ENCODE measurements around the gene HNF4A. TPM values are rescaled to one million over a fixed set of nuclear protein-coding genes. Genes with fewer than 3 reads are reported as not detected.

HNF4A gene
- total and polyA plus RNA-seq, 2 of the 13 experiments (the other 11 are each of a cell fraction or from before 2014, with no cell fraction given) = 80.9 to 169 TPM

GRCh38 chr20:44447827-44448419 is 92.4 kb downstream of the HNF4A start (continued):
- TF ChIP-seq ZSCAN21 (CRISPR knock-in tag; IDR thresholded peaks at IDR 0.05; ENCODE audit: borderline replicate concordance) (peak; percentile 43; the same call in 1 of the 2 replicates), MAX (IDR thresholded peaks at IDR 0.05) (peak; percentile 46; the same call in 1 of the 2 replicates), ZNF644 (CRISPR knock-in tag; IDR thresholded peaks at IDR 0.05; ENCODE audit: low read depth) (0 out of 2 replicates have a peak, but pooled peaks have one; percentile 41), TFDP1 (CRISPR knock-in tag; IDR thresholded peaks at IDR 0.05; ENCODE audit: borderline replicate concordance) (0 out of 2 replicates have a peak, but pooled peaks have one; percentile 41), MXD3 (CRISPR knock-in tag; IDR thresholded peaks at IDR 0.05) (peak; percentile 42; the same call in 1 of the 2 replicates), FOXA1 (IDR thresholded peaks at IDR 0.05) (no peak), FOXA1 (CRISPR knock-in tag; IDR thresholded peaks at IDR 0.05) (no peak), ZNF121 (CRISPR knock-in tag; IDR thresholded peaks at IDR 0.05) (no peak), SKI (IDR thresholded peaks at IDR 0.05; ENCODE audit: partially characterized antibody) (no peak), TMF1 (CRISPR knock-in tag; IDR thresholded peaks at IDR 0.05; ENCODE audit: low read depth) (0 out of 2 replicates have a peak, but pooled peaks have one; percentile 56), XBP1 (CRISPR knock-in tag; IDR thresholded peaks at IDR 0.05) (no peak), CREBL2 (CRISPR knock-in tag; IDR thresholded peaks at IDR 0.05; ENCODE audit: borderline replicate concordance) (0 out of 2 replicates have a peak, but pooled peaks have one; percentile 29), HOMEZ (CRISPR knock-in tag; IDR thresholded peaks at IDR 0.05; ENCODE audit: low read depth) (no peak), CTCF (CRISPR knock-in tag; IDR thresholded peaks at IDR 0.05) (0 out of 2 replicates have a peak, but pooled peaks have one; percentile 6), ZMYM3 (CRISPR knock-in tag; IDR thresholded peaks at IDR 0.05) (peak; percentile 98), ZNF296 (CRISPR knock-in tag; conservative IDR thresholded peaks at IDR 0.05) (no peak), ZNF780A (CRISPR knock-in tag; IDR thresholded peaks at IDR 0.05) (no peak), HINFP (CRISPR knock-in tag; IDR thresholded peaks at IDR 0.05; ENCODE audit: low read depth) (0 out of 2 replicates have a peak, but pooled peaks have one; percentile 46), ZFY (CRISPR knock-in tag; IDR thresholded peaks at IDR 0.05) (no peak), DPF2 (CRISPR knock-in tag; IDR thresholded peaks at IDR 0.05; ENCODE audit: borderline replicate concordance, low read depth) (no peak), MAFK (conservative IDR thresholded peaks at IDR 0.05 in 1 of 2, IDR thresholded peaks at IDR 0.05 in 1 of 2; ENCODE audit: low read length in 2 of 2) (no peak), ZNF317 (CRISPR knock-in tag; IDR thresholded peaks at IDR 0.05) (no peak), TARDBP (CRISPR knock-in tag; IDR thresholded peaks at IDR 0.05) (peak; percentile 70; the same call in 1 of the 2 replicates)
